Stimulated activated CD8-positive, alpha-beta memory T cell treated with anti-CD3 and anti-CD28 coated beads, Interleukin-12 subunit alpha, Interleukin-12 subunit beta, amount 100 ng/mL, for 24 hours (primary cell): ENCODE results near the gene ITGA11.

ENCODE experiments used
- DNase-seq: peaks from one replicate; pipeline ENCODE4 v3.0.0-alpha.2; 2020; ENCODE audit errors: extremely low read depth

ITGA11 gene

GRCh38 chr15:68310804-68311463 lies 121.0 kb downstream of the ITGA11 start:
- DNase-seq = no peak

- no peak for DNase-seq
Measured at GRCh38 chr15:68310178-68310803, 121.7 kb downstream of the ITGA11 start.

DNA sequence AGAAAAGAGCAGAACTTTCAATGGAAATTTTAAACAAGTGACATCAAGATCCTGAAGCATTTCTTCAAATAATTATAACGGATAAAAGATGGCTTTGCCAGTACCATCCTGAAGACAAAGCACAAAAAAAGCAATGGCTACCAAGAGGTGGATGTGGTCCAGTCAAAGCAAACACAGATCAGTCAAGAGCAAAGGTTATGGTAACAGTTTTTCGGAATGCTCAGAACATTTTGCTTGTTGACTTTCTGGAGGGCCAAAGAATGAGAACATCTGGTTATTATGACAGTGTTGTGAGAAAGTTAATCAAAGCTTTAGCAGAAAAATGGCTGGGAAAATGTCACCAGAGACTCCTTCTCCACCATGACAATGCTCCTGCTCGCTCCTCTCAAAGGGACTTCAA lies 122.9 kb downstream of the ITGA11 start:
- no peak for DNase-seq

DNA sequence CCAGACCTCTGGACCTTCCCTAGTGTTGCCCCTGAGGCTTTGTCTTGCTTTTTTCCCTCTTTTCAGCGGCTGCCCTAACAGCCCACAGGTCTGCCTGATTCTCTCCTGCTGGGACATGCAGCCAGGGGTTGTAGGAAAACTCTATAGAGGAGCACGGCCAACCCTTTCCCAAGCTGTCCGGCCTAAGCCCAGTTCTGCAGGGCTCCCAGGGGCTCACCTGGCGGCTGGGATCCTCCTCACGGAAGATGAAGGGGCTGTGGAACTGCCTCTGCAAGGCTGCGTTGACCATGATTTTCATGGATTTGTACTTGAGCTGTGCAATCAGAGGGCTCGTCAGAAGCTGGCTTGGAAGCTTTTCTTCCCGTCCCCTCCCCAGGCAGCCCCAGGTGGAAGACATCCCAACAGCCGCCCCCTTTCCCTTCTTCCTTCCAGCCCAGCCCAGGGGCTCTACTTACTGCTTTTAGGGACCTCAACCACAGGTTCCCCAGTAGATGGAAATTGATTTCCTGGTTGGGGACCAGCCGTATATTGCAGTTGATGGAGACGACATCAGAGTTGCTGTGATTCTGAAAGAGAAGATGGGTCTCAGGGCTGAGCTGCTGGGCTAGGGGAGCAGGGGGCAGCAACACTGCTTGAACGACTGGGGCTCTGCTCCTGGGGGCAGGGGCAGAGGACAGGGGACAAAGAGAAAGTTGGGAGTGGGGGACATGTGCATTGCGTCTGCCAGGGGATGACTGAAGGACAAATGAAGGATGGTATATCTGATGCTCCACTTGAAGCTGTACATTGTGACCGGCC lies 124.6 kb downstream of the ITGA11 start:
- DNase-seq = no peak

DNA sequence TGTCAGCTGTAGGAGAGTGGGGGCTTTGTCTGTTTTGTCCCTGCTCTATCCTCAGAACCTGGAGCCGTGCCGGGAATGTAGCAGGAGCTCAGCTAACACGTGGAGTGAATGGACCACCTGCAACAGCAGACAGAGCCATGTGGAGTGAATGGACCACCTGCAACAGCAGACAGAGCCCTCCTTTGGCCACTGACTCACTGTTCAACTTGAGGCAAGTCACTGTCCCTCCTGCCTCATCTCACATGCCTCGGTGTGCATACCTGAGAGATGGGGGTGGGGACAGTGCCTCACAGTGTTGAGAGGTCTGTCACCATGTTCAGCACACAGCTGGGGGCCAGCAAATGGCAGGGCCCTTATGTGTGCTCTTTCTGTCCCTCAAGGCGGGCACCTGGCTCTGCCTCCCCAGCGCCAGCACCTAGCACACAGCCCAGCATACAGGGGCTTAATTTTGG lies 126.5 kb downstream of the ITGA11 start:
- DNase-seq = no peak

DNA sequence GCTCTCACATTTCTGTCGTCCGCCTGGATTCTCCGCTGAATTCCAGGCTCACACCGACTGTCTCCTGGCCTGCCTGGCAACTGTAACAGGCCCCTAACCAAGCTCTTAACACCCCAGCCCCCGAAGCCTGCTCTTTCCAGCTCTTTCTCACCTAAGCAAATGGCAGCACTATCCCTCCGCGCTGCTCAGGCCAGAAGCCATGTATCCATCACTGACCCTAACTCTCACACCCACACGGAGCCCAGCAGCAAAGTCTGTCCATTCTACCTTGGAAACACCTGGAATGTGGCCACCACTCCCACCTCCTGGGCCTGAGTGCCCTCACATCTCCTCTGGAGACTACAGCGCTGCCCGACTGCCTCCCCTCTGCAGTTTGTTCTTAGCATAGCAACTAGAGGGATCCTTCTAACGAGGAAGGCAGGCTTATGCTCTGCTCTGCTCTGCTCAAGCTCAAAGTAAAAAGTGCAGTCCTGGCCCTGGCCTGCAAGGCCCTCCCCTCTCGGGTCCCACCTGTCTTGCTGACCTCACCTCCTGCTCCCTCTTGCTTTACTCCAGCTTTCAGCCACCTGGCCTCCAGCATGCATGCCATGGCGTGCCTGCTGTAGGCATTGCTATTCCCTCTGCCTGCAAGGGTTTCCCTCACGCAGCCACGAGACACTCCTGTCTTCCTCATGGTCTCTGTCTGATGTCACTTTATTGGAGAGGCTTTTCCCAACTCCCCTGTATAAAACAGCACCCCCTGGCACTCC lies 127.2 kb downstream of the ITGA11 start:
- DNase-seq = no peak

DNA sequence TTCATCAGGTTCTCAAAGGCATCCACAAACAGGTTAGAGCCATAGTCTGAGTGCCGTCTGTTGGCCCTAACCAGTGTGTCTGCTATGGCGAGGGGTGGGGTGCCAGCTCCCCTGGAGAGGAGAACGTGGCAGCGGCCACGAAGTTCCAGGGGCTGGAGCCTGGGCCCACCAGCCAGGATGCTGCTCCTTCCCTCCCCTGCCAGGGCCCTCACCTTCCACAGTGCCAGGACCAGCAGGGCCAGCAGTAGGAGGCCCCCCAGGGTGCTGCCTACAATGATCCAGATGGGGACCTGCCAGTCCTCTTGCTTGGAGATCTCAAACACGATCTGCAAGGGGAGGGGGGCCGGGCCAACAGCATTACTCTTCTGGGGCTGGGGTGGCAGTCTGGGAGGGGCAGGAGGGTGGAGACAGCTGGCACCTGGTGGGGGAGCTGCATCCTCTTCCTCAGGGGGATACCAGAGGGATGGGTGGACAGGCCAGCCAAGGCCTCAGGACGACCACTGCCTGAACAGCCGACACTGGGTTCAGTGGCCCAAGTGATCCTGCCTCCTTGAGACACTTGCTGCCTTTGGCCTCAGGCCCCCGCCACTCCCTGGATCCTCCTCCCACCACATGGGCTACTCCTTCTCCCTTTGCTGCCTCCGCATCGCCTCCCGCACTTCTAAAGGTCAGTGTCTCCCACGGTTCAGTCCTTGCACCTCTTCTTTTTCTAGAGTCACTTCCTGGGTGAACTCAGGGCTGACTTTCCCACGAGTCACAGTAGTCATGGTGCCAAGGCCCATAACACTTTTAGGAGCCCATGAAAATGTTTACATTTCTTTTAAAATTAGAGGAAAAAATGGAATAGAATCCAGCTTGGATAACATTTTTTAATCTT lies 128.2 kb downstream of the ITGA11 start:
- no peak for DNase-seq

DNA sequence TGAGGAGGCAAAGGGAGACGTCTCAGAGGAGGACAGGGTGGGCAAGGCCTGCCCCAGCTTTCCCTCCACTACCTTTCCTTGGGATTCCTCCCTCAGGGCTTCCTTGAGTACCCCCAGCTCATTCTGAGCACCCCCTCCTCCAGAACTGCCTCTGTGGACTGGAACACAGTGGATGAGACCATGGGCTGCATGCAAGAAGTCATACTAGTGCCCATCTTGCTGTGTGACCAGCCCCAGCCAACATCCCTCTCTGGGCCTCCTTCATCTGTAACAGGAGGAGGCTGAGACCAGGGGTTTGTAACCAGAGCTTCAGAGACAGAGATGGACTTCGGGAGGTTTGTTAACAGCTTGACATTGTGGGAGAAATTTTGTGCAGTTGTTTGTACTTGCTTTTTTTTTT lies 128.8 kb downstream of the ITGA11 start:
- DNase-seq = no peak

GRCh38 chr15:68302729-68303128 lies 129.2 kb downstream of the ITGA11 start:
- no peak for DNase-seq

GRCh38 chr15:68301301-68301700 lies 130.7 kb downstream of the ITGA11 start:
- DNase-seq = no peak

DNA sequence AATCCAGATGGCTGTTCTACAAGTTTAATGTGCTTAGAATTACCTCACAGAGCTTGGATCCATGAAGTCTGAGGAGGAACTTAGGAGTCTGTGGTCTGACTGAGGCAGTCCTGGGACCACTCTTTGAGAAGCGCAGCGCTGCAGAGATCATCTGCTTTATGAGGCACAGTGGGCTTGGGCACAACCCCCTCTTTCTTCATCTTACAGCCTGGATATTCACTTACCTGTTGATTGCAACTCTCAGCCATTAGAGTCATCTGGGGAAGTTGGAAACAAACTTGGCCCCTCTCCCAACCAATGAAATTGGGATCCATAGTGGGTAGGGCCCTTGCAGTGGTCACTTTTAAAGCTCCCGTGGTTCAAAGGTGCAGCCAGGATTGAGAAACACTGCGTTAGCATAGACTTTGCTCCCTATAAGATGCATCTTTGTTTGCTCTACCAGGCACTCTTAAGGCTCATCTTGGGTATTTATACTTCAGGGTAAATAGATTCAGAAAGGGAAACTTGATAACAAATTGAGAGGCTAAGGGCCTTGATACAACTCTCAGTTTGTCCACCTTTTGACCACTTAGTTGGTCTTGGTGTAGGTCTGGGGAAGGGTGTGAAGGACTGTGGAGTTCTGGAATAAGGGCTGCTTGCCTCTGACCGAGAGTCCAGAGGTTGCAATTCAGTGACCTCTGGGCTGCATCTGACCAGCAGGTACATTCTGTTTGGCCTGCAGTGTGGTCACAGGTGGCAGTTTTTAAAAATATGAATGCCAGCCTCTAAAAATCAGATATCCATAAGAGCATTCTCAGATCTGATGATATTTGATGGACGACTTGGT lies 131.6 kb downstream of the ITGA11 start:
- DNase-seq = no peak

- no peak for DNase-seq
Measured at GRCh38 chr15:68299436-68299835, 132.5 kb downstream of the ITGA11 start.

DNA sequence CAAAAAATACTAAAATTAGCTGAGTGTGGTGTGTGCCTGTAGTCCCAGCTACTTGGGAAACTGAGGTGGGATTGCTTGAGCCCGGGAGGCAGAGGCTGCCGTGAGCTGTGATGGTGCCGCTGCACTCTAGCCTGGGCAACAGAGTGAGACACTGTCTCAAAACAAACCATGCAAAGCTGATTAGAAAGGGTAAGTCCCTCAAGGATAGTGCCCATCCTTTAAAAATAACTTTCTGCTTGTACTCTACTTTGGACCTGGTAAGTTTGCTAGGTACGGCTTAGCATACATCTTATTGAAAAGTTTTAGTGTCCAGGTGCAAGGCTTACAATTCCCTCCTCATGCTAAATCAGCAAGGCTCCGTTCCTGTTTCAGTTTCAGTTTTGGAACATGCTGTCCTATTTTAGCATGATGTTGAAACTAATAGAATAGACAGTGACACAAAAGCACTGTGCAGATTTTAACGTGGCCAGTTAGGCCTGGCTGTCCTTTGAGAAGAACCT lies 133.0 kb downstream of the ITGA11 start:
- no peak for DNase-seq

DNA sequence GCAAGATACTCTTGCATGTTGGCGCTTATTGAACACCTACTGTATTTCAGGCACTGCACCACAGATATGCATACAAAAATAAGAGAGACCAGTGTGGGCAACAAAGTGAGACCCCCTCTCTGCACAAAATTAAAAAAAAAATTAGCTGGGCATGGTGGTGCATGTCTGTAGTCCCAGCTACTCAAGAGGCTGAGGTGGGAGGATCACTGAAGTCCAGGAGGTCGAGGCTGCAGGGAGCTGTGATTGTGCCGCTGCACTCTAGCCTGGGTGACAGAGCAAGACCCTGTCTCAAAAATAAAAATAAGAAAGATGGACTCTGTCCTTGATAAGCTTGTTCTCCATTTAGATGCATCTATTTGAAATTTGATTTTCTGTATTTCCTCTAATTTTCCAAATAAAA lies 133.6 kb downstream of the ITGA11 start:
- DNase-seq = no peak

DNA sequence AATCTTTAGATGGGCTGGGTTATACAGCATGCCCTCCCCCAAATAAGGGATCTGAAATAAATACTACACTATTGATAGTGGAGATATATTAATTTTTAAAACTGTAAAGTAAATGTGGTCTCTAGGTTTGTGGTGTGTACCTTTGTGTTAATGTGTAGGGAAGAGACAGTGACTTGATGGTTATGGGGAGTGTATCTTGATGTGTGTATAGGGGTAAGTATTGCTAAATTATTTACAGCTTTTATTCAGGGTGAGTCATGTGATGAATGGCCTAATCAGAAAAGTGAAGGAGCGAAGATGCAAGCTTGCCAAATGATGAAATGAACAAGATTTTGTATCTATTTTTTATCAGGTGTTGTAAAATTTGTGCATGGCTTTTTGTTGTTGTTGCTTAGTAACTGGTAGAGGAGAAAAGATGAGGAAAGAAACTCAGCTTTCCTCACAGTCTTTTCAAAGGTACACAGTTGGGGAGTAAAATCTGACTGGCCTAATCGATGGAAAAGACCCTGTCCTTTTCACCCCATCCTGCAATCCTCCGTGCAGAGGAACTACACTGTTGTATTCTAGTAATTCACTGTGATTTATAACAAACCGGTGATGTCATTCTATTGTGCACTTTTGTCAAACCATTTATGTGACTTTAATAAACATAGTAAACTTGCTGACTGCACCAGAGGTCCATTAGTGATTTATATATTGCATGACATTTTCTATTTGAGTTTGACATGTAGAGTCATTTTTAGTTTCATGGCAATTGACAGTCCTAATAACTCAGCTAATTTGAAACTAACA lies 136.8 kb downstream of the ITGA11 start:
- DNase-seq = no peak

GRCh38 chr15:68292967-68293366 lies 139.0 kb downstream of the ITGA11 start:
- DNase-seq = no peak

DNA sequence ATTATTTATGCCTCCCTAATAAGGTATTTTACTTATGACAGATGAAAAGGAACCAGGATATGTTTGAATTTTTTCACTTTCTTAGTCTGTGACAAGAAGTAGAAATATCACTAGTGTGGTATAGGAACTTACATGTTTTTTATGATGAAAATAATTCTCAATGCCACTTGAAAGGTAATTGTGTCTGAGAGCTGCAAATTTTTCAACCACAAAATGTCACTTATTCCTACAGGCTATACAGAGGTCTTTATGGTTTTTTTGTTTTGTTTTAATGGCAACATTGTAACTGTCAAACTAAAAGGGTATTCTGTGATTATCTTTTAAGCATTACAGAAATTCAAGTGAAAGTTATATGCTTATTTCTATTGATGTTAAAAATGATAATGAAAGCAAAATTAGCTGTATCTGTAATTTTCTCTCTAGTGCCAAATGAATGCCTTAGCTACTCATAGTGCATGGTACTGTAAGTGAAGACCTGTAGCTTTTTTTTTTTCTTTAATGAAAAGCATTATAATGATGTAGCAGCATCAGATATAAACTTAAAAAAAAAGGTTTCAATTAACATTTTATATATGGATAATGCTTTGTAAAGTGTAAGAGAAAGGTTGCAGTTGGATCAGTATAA lies 139.7 kb downstream of the ITGA11 start:
- DNase-seq = no peak

GRCh38 chr15:68290715-68291114 lies 141.2 kb downstream of the ITGA11 start:
- DNase-seq = no peak
